Epithelial cell of esophagus (primary cell): Measurements from ENCODE around the gene XKR8.

Experiments used
- DNase-seq: peaks from one replicate; pipeline ENCODE4 v3.0.0; 2010; ENCODE audit warnings: low read depth
- H3K4me3 ChIP-seq: 2 replicates; pipeline ENCODE4 v1.5.1; 2011; ENCODE audit warnings: mild to moderate bottlenecking, low read length, control low read depth
- CTCF ChIP-seq: IDR thresholded peaks from 2 replicates; pipeline ENCODE4 v1.5.1; 2011; ENCODE audit warnings: low read depth, mild to moderate bottlenecking, low read length, control low read depth, inconsistent platforms; ENCODE audit not compliant: insufficient read depth; ENCODE audit errors: missing control alignments

XKR8 gene

GRCh38 chr1:27972141-27972540 lies 12.4 kb downstream of the XKR8 start:
- no peak overlapping the region for H3K4me3 ChIP-seq
- DNase-seq, result no peak
- TF ChIP-seq CTCF, result no peak

DNA sequence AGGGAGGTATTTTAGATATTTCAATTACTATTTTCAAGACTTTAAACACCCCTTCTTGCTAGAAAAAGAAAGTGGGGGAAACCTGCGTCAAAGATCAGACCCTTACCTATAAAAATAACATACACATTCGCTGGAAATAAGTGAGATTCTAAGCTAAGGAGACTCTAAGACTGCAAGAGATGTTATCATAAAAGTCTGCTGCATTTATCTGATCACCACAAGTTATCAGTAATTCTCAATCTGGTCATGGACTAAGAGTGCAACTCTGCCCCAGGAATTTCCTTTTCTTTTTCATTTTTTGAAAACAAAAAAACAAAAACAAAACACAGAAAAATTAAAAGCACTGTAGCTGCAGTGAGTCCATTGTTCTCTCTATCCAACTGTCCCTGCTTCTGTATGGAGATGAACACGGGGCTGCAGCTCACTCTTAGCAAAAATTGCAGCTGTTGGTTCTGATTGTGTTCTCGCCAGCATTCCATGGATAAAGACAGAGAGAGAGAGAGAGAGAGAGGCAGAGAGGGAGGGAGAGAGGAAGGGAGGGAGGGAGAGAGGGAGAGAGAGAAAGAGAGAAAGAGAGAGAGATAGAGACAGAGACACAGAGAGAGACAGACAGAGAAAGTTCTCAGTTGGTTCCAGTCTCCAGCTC lies 14.1 kb downstream of the XKR8 start:
- DNase-seq, result no peak
- no peak overlapping the region for H3K4me3 ChIP-seq
- TF ChIP-seq CTCF, result no peak

DNA sequence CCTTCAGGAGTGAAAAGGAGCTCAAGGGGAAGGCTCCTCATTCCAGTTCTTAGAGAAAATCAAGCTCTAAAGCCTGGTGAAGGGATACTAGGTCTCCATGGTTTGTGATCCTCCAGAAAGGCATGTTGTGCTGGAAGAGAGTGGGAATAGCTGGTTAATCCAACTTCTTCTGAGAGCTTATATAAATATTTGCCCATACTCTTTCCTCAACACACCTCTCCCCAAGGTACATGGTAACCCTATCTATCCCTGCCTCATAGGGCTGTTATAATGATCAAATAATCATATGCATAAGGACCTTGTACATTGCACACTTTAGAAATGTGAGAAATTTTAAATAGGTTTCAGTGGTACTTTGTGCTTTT lies 14.6 kb downstream of the XKR8 start:
- no peak for TF ChIP-seq CTCF
- DNase-seq, result no peak
- no peak overlapping the region for H3K4me3 ChIP-seq

GRCh38 chr1:27979151-27979858 lies 19.5 kb downstream of the XKR8 start:
- DNase-seq, result peak; percentile 74
- H3K4me3 ChIP-seq, result no peak overlapping the region

GRCh38 chr1:27979859-27980201 lies 20.1 kb downstream of the XKR8 start:
- no peak for TF ChIP-seq CTCF
- no peak for DNase-seq
- H3K4me3 ChIP-seq, result no peak overlapping the region

More at GRCh38 chr1:27979151-27979858, 19.5 kb downstream of the XKR8 start:
- peak; percentile 52 for TF ChIP-seq CTCF

- no peak for DNase-seq
- no peak for TF ChIP-seq CTCF
- H3K4me3 ChIP-seq, result no peak overlapping the region
Observed at GRCh38 chr1:27980216-27980845, 20.6 kb downstream of the XKR8 start.
